ENCODE measurements around the gene NRXN3.

- TF ChIP-seq FOXK2 (IDR thresholded peaks at IDR 0.05): no peak
- no peak for TF ChIP-seq FOXM1 (IDR thresholded peaks at IDR 0.05; ENCODE audit: borderline replicate concordance)
- TF ChIP-seq TARDBP (IDR thresholded peaks at IDR 0.05): no peak
Observed at GRCh38 chr14:78359581-78359980, 189.4 kb downstream of the NRXN3 start.

Measured in HEK293T (cell line).